ENCODE data around the gene RASL11B. TPM values are rescaled to one million over a fixed set of nuclear protein-coding genes. Genes with fewer than 3 reads are reported as not detected.

RASL11B gene
- polyA plus RNA-seq, 3 donors = 0.42 to 1.3 (median 0.47) TPM

GRCh38 chr4:52889778-52890520 lies 27.8 kb downstream of the RASL11B start:
- H3K27ac ChIP-seq (ENCODE audit: low read depth, low read length) = no peak overlapping the region
- WGBS, 3 donors = 61 to 78% (median 75%) methylated on average over 2 of the region's 2 CpGs

GRCh38 chr4:52890521-52890791 lies 28.3 kb downstream of the RASL11B start:
- no peak overlapping the region for H3K27ac ChIP-seq (ENCODE audit: low read depth, low read length)
- 92 to 98% (median 94%) methylated on average over 1 of the region's 1 CpG for WGBS, 3 donors

- 71 to 75% (median 71%) methylated on average over 1 of the region's 1 CpG for WGBS, 3 donors
- H3K27ac ChIP-seq (ENCODE audit: low read depth, low read length) = no peak overlapping the region
Observed at GRCh38 chr4:52891743-52892142, 29.6 kb downstream of the RASL11B start.

GRCh38 chr4:52892880-52893279 lies 30.8 kb downstream of the RASL11B start:
- WGBS, 3 donors = 89 to 98% (median 92%) methylated on average over 3 of the region's 3 CpGs
- H3K27ac ChIP-seq (ENCODE audit: low read depth, low read length) = no peak overlapping the region

- no peak overlapping the region for H3K27ac ChIP-seq (ENCODE audit: low read depth, low read length)
- 88 to 93% (median 92%) methylated on average over 1 of the region's 1 CpG for WGBS, 3 donors
Observed at GRCh38 chr4:52894443-52894842, 32.3 kb downstream of the RASL11B start.

GRCh38 chr4:52903273-52903672 lies 41.2 kb downstream of the RASL11B start:
- 96 to 98% (median 97%) methylated on average over 4 of the region's 4 CpGs for WGBS, 3 donors
- no peak overlapping the region for H3K27ac ChIP-seq (ENCODE audit: low read depth, low read length)

GRCh38 chr4:52904421-52904820 lies 42.3 kb downstream of the RASL11B start:
- no peak overlapping the region for H3K27ac ChIP-seq (ENCODE audit: low read depth, low read length)
- 85 to 91% (median 89%) methylated on average over 4 of the region's 4 CpGs for WGBS, 3 donors

- H3K27ac ChIP-seq (ENCODE audit: low read depth, low read length) = no peak overlapping the region
- WGBS, 3 donors = 78 to 87% (median 80%) methylated on average over 2 of the region's 2 CpGs
Observed at GRCh38 chr4:52907510-52907909, 45.4 kb downstream of the RASL11B start.

GRCh38 chr4:52910115-52910514 lies 48.0 kb downstream of the RASL11B start:
- H3K27ac ChIP-seq (ENCODE audit: low read depth, low read length) = no peak overlapping the region

- H3K27ac ChIP-seq (ENCODE audit: low read depth, low read length) = no peak overlapping the region
- WGBS, 3 donors = 11 to 14% (median 14%) methylated on average over 3 of the region's 3 CpGs
Observed at GRCh38 chr4:52911684-52912294, 49.7 kb downstream of the RASL11B start.

- 92 to 95% (median 94%) methylated on average over 2 of the region's 2 CpGs for WGBS, 3 donors
- no peak overlapping the region for H3K27ac ChIP-seq (ENCODE audit: low read depth, low read length)
Observed at GRCh38 chr4:52912608-52913007, 50.5 kb downstream of the RASL11B start.

GRCh38 chr4:52914051-52914605 lies 52.0 kb downstream of the RASL11B start:
- WGBS, 3 donors = 32 to 70% (median 68%) methylated on average over 3 of the region's 3 CpGs

GRCh38 chr4:52915191-52915590 lies 53.1 kb downstream of the RASL11B start:
- no peak overlapping the region for H3K27ac ChIP-seq (ENCODE audit: low read depth, low read length)

More at GRCh38 chr4:52914051-52914605, 52.0 kb downstream of the RASL11B start:
- no peak overlapping the region for H3K27ac ChIP-seq (ENCODE audit: low read depth, low read length)

GRCh38 chr4:52915730-52916300 lies 53.7 kb downstream of the RASL11B start:
- H3K27ac ChIP-seq (ENCODE audit: low read depth, low read length) = no peak overlapping the region
- WGBS, 3 donors = 93 to 95% (median 95%) methylated on average over 6 of the region's 6 CpGs

Other genes starting within 250 kb of the RASL11B start
- gene USP46, start 203.0 kb upstream of the RASL11B start, polyA plus RNA-seq = 1 to 10 TPM; 3.1 to 9.1 (median 3.6) TPM
- under 1 TPM; 0.09 to 0.32 (median 0.11) TPM for gene ERVMER34-1, start 110.9 kb upstream of the RASL11B start, polyA plus RNA-seq

Measured in adipose tissue (tissue), 3 donors.